ENCODE measurements around the gene ETV6.

ETV6 gene

DNA sequence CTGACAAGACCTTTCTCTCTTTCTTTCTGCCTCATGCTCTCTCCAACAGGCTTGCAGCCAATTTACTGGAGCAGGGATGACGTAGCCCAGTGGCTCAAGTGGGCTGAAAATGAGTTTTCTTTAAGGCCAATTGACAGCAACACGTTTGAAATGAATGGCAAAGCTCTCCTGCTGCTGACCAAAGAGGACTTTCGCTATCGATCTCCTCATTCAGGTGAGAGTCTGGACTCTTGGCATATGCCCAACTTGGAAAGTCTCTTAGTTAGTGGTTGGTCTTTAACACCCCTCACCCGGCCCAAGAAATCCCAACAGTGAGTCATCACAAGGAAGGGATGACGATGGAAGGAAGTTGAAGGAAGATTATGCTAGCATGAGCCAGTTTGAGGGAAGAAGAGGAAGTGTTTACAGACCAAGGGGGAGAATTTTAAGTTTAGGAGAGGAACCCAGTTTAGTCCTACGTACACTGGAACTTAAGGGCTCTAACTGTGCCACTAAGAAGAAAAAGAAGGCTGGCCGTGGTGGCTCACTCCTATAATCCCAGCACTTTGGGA is 189.7 kb downstream of the ETV6 start:
- TF ChIP-seq, protein P1, sequence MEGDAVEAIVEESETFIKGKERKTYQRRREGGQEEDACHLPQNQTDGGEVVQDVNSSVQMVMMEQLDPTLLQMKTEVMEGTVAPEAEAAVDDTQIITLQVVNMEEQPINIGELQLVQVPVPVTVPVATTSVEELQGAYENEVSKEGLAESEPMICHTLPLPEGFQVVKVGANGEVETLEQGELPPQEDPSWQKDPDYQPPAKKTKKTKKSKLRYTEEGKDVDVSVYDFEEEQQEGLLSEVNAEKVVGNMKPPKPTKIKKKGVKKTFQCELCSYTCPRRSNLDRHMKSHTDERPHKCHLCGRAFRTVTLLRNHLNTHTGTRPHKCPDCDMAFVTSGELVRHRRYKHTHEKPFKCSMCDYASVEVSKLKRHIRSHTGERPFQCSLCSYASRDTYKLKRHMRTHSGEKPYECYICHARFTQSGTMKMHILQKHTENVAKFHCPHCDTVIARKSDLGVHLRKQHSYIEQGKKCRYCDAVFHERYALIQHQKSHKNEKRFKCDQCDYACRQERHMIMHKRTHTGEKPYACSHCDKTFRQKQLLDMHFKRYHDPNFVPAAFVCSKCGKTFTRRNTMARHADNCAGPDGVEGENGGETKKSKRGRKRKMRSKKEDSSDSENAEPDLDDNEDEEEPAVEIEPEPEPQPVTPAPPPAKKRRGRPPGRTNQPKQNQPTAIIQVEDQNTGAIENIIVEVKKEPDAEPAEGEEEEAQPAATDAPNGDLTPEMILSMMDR (IDR thresholded peaks at IDR 0.05) = no peak

DNA sequence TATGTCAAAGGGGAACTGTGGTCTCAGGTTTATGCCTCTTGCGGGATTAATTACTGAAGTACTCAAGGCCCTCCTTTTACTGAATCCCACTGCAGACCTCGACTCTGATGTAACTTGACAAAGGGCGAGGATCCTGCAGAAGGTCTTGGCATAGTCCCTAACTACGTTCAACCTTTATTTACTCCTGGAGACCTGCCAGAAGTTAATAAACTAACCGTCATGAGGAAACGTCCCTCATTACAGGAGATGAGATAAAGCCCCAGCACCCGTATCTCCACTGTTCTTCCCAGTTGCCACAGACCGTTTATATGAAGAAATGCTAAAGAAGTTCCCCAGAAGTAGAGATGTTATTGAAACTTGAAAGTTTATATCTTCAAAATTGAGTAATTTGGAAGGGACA is 190.9 kb downstream of the ETV6 start:
- TF ChIP-seq, protein P1 (IDR thresholded peaks at IDR 0.05) = no peak

DNA sequence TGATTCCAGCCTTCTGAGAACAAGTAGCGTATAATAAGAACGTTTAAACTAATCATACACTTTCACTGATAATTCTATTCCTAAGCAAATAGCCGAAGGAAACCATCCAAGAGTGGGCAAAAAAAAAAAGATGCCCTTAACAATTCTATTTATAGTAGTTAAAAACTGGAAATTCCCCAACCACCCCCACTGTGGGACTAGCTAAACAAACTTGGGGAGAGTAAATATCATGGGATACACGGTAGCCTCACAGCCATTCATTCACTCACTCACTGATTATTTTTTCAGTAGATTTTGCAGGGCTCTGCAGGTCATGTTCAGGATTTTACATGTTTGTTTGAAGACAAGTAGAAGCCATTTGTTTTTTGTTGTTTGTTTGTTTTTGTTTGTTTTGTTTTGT is 197.0 kb downstream of the ETV6 start:
- TF ChIP-seq, protein P1 (IDR thresholded peaks at IDR 0.05) = no peak

GRCh38 chr12:11847539-11847938 is 198.1 kb downstream of the ETV6 start:
- TF ChIP-seq, protein P1 (IDR thresholded peaks at IDR 0.05) = no peak

DNA sequence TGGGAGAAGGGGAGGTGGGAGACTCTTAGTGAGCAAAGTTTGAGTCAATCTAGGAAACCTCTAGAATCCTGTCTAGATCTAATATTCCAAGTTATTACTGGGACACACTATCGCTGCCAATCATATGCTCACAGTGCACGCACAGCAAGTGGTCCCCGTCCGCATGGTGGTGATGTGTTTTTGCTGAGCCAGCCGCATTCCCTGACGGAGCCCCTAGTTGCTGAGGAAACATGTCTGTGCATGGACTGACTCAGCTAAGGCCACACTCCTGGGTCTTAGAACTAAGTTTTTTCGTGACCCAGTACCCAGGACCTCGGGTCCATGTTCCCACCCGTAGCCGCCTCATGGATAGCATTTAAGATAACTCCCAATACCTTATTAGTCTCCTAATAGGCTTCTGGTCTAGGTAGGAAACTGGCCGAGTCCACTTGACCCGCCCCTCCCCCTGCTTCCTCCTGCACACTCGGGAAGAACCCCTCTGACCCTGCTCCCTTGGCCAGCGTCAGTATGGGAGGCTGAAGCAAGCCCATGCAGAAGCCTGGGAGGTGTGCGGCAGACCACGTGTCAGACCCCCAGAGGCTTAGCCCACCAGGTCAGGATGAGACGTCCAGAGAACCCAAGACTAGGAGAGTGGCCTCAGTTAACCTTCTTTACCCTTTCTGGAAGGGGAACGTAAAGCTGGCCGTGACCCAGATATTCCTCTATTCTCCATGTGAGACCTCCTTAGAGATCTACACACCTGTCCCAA is 200.5 kb downstream of the ETV6 start:
- TF ChIP-seq, protein P1 (IDR thresholded peaks at IDR 0.05) = no peak

DNA sequence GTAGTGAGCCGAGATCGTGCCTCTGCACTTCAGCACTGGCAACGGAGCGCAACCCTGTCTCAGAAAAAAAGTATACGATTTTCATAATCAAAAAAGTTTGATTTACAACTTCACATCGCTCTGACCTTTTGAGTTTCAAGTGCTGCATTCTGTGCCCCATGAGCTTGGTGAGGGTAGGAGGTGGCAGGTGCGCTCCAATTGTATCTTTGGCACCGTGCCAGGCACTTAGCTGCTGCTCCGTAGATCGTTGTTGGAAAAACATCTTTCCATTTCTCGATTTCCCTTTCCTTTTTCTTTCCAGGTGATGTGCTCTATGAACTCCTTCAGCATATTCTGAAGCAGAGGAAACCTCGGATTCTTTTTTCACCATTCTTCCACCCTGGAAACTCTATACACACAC is 203.7 kb downstream of the ETV6 start:
- TF ChIP-seq, protein P1 (IDR thresholded peaks at IDR 0.05) = no peak

GRCh38 chr12:11854011-11854499 is 204.6 kb downstream of the ETV6 start:
- TF ChIP-seq, protein P1 (IDR thresholded peaks at IDR 0.05) = no peak
